ENCODE results near the gene PLAAT4.

The PLAAT4 gene

DNA sequence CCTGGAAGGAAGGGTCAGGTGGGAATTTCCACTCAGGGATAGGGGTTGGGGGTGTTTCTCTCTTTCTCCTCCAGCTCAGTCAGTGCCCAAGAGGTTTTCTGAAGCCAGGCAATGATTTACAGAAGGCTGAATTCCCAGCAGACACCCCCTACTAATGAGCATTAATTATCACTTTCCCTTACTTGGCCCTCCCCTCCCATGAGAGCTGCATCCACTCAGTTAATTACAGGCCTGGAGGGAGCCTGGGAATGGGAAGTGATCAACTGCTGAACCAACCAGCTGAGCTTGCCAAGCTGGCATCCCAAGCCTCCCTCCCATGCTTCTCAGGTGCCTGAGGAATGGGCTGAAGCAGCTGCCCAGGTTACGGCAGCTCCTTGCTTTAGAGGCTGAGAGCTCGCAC lies 29.7 kb upstream of the PLAAT4 start:
- no peak overlapping the region for H4K5ac ChIP-seq (ENCODE audit: low read length)
- H3K79me2 ChIP-seq (ENCODE audit: control insufficient read depth, insufficient read depth, low read length), result no peaks in the 10 kb centered on the region
- peak overlapping the region; percentile 33 for H3K9ac ChIP-seq (ENCODE audit: low read length)
- no peak overlapping the region for H3K23ac ChIP-seq (ENCODE audit: low read length)
- peak overlapping the region; percentile 15 for H3K27ac ChIP-seq (ENCODE audit: low read depth, low read length)
- peaks cover 23% of the 10 kb centered on the region for H3K4me1 ChIP-seq (ENCODE audit: control insufficient read depth, low read depth, low read length)
- no peak overlapping the region for H3K4me3 ChIP-seq (ENCODE audit: low read length)
- no CpG with 5 or more reads among the region's 2 CpGs for WGBS (ENCODE audit: extremely low coverage, insufficient coverage, low lambda C conversion rate)
- peak overlapping the region; percentile 74 for H3K4ac ChIP-seq (ENCODE audit: low read depth, low read length)
- H2BK120ac ChIP-seq (ENCODE audit: low read depth, low read length), result peak overlapping the region; percentile 68
- H2BK5ac ChIP-seq (ENCODE audit: low read length), result peak overlapping the region; percentile 54
- H2BK15ac ChIP-seq (replicated peaks; ENCODE audit: low read depth), result no peak overlapping the region
- H3K56ac ChIP-seq (ENCODE audit: low read length), result peak overlapping the region; percentile 81
- H4K8ac ChIP-seq (ENCODE audit: low read depth, low read length), result no peak overlapping the region
- no peaks in the 10 kb centered on the region for H3K27me3 ChIP-seq (ENCODE audit: insufficient read depth, low read length, poor library complexity)
- H3K79me1 ChIP-seq (ENCODE audit: low read length), result no peaks in the 10 kb centered on the region
- H3K36me3 ChIP-seq (ENCODE audit: control insufficient read depth, insufficient read depth, low read length), result no peaks in the 10 kb centered on the region
- peak overlapping the region; percentile 62 for H3K18ac ChIP-seq (ENCODE audit: low read length)
- DNase-seq, result peak; percentile 39
- H3K4me2 ChIP-seq (ENCODE audit: low read length), result no peak overlapping the region
- peak overlapping the region; percentile 47 for H2AK5ac ChIP-seq (ENCODE audit: low read length)

DNA sequence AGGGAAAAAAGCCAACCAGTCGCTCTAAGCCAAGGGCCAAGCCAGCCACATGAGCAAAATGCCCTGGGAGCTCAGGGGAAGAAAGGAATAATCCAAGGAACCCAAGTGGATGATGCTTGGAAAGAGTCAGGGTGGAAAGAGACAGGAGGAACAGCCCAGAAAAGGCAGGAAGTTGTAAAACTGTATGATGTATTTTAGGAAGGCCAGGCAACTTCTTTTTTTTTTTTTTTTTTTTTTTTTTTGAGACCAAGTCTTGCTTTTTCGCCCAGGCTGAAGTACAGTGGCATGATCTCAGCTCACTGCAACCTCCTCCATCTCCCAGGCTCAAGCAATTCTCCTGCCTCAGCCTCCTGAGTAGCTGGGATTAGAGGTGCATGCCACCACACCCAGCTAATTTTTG lies 29.1 kb upstream of the PLAAT4 start:
- Histone ChIP-seq H3K79me1 (ENCODE audit: low read length) (no peaks in the 10 kb centered on the region), H3K79me2 (ENCODE audit: control insufficient read depth, insufficient read depth, low read length) (no peaks in the 10 kb centered on the region), H2BK120ac (ENCODE audit: low read depth, low read length) (no peak overlapping the region), H3K36me3 (ENCODE audit: control insufficient read depth, insufficient read depth, low read length) (no peaks in the 10 kb centered on the region), H2AK5ac (ENCODE audit: low read length) (no peak overlapping the region), H3K4me3 (ENCODE audit: low read length) (no peak overlapping the region), H3K4me1 (ENCODE audit: control insufficient read depth, low read depth, low read length) (peaks cover 23% of the 10 kb centered on the region), H2BK5ac (ENCODE audit: low read length) (peak overlapping the region; percentile 79), H3K4ac (ENCODE audit: low read depth, low read length) (peak overlapping the region; percentile 74), H4K5ac (ENCODE audit: low read length) (no peak overlapping the region), H2BK15ac (replicated peaks; ENCODE audit: low read depth) (no peak overlapping the region), H3K56ac (ENCODE audit: low read length) (peak overlapping the region; percentile 81), H3K27ac (ENCODE audit: low read depth, low read length) (no peak overlapping the region), H4K8ac (ENCODE audit: low read depth, low read length) (no peak overlapping the region), H3K4me2 (ENCODE audit: low read length) (no peak overlapping the region), H3K18ac (ENCODE audit: low read length) (peak overlapping the region; percentile 62), H3K23ac (ENCODE audit: low read length) (no peak overlapping the region), H3K9ac (ENCODE audit: low read length) (peak overlapping the region; percentile 44), H3K27me3 (ENCODE audit: insufficient read depth, low read length, poor library complexity) (no peaks in the 10 kb centered on the region)
- DNase-seq, result no peak
- WGBS (ENCODE audit: extremely low coverage, insufficient coverage, low lambda C conversion rate), result no CpG with 5 or more reads among the region's 2 CpGs

DNA sequence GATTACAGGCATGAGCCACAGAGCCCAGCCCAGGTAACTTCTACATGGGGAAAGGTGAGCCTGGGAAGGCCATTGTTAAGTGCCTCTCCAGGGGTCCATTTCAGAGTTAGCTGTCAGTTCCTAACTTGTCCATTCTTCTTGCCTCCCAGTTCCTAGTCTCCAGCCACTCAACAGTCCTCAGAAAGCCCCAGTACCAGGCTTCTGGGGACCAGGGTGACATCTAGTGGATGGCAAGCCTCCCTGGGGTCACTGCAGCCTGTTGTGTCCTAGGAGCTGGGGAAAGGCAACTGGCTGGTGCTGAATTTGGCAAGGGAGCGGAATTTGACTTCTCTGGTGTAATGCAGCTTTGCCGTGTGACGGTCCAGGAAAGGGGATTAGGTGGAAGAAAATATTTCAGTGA lies 28.6 kb upstream of the PLAAT4 start:
- Histone ChIP-seq H3K36me3 (ENCODE audit: control insufficient read depth, insufficient read depth, low read length) (no peaks in the 10 kb centered on the region), H2BK15ac (replicated peaks; ENCODE audit: low read depth) (no peak overlapping the region), H3K4ac (ENCODE audit: low read depth, low read length) (no peak overlapping the region), H2AK5ac (ENCODE audit: low read length) (no peak overlapping the region), H4K8ac (ENCODE audit: low read depth, low read length) (no peak overlapping the region), H3K27me3 (ENCODE audit: insufficient read depth, low read length, poor library complexity) (no peaks in the 10 kb centered on the region), H3K56ac (ENCODE audit: low read length) (no peak overlapping the region), H3K79me2 (ENCODE audit: control insufficient read depth, insufficient read depth, low read length) (no peaks in the 10 kb centered on the region), H3K23ac (ENCODE audit: low read length) (no peak overlapping the region), H3K4me1 (ENCODE audit: control insufficient read depth, low read depth, low read length) (peaks cover 23% of the 10 kb centered on the region), H2BK120ac (ENCODE audit: low read depth, low read length) (no peak overlapping the region), H3K4me3 (ENCODE audit: low read length) (no peak overlapping the region), H3K79me1 (ENCODE audit: low read length) (no peaks in the 10 kb centered on the region), H3K18ac (ENCODE audit: low read length) (no peak overlapping the region), H3K27ac (ENCODE audit: low read depth, low read length) (no peak overlapping the region), H2BK5ac (ENCODE audit: low read length) (no peak overlapping the region), H3K9ac (ENCODE audit: low read length) (no peak overlapping the region), H3K4me2 (ENCODE audit: low read length) (no peak overlapping the region), H4K5ac (ENCODE audit: low read length) (no peak overlapping the region)
- peak; percentile 96 for DNase-seq
- WGBS (ENCODE audit: extremely low coverage, insufficient coverage, low lambda C conversion rate), result no CpG with 5 or more reads among the region's 3 CpGs

DNA sequence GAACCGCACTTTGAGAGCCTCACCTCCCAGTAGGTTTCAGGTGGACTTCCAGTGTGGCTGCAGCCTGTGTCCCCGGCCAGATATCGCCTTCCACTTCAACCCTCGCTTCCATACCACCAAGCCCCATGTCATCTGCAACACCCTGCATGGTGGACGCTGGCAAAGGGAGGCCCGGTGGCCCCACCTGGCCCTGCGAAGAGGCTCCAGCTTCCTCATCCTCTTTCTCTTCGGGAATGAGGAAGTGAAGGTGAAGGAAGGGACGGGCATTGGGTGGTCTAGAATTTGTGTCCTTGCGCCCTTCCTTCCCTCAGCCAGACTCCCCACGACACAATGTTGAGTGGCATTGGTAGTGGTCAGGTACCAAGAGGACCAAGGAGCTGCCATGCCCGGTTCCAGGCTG lies 27.9 kb upstream of the PLAAT4 start:
- Histone ChIP-seq H3K4me1 (ENCODE audit: control insufficient read depth, low read depth, low read length) (peaks cover 23% of the 10 kb centered on the region), H3K4ac (ENCODE audit: low read depth, low read length) (no peak overlapping the region), H3K23ac (ENCODE audit: low read length) (no peak overlapping the region), H2BK5ac (ENCODE audit: low read length) (no peak overlapping the region), H3K18ac (ENCODE audit: low read length) (no peak overlapping the region), H4K8ac (ENCODE audit: low read depth, low read length) (no peak overlapping the region), H3K4me3 (ENCODE audit: low read length) (no peak overlapping the region), H2AK5ac (ENCODE audit: low read length) (peak overlapping the region; percentile 86), H3K27me3 (ENCODE audit: insufficient read depth, low read length, poor library complexity) (no peaks in the 10 kb centered on the region), H3K79me2 (ENCODE audit: control insufficient read depth, insufficient read depth, low read length) (no peaks in the 10 kb centered on the region), H3K79me1 (ENCODE audit: low read length) (no peaks in the 10 kb centered on the region), H3K27ac (ENCODE audit: low read depth, low read length) (no peak overlapping the region), H3K4me2 (ENCODE audit: low read length) (no peak overlapping the region), H3K9ac (ENCODE audit: low read length) (no peak overlapping the region), H2BK120ac (ENCODE audit: low read depth, low read length) (no peak overlapping the region), H4K5ac (ENCODE audit: low read length) (no peak overlapping the region), H3K56ac (ENCODE audit: low read length) (peak overlapping the region; percentile 27), H3K36me3 (ENCODE audit: control insufficient read depth, insufficient read depth, low read length) (no peaks in the 10 kb centered on the region), H2BK15ac (replicated peaks; ENCODE audit: low read depth) (no peak overlapping the region)
- DNase-seq, result no peak
- no CpG with 5 or more reads among the region's 12 CpGs for WGBS (ENCODE audit: extremely low coverage, insufficient coverage, low lambda C conversion rate)

DNA sequence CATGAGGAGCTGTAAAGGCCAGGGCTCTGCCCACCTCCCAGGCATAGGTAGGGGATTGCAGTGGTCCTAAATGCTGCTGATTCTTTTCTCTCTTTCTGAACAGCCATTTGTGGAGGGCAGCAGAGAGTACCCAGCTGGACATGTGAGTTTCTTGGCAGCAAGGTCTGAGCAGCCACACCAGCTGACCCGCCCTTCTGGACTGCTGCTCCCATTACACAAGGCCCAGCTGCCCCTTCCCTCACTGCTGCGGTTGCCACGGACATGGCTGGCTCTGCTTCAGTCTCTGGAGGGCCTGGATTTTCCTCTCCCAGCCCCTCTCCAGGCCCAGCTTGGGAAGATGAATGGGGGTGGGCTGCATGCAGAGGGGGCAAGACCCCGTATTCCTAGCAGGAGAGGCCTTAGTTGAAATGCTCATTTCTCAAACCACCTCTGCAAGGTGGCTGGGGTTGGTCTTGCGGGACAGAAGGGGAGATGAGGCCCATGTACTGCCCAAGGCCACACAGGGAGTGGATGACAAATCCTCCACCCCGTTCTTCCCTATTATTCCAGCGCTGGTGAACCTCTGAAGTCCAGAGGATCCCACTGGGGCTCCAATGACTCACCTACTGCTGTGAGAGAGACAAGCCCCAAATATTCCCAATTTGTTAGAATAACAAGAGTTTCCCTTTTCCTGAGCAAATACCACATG lies 26.1 kb upstream of the PLAAT4 start:
- WGBS (ENCODE audit: extremely low coverage, insufficient coverage, low lambda C conversion rate), result no CpG with 5 or more reads among the region's 7 CpGs
- Histone ChIP-seq H3K36me3 (ENCODE audit: control insufficient read depth, insufficient read depth, low read length) (no peaks in the 10 kb centered on the region), H2BK15ac (replicated peaks; ENCODE audit: low read depth) (no peak overlapping the region), H3K18ac (ENCODE audit: low read length) (no peak overlapping the region), H3K79me1 (ENCODE audit: low read length) (no peaks in the 10 kb centered on the region), H3K9ac (ENCODE audit: low read length) (no peak overlapping the region), H2BK5ac (ENCODE audit: low read length) (no peak overlapping the region), H4K5ac (ENCODE audit: low read length) (no peak overlapping the region), H3K4me1 (ENCODE audit: control insufficient read depth, low read depth, low read length) (peaks cover 16% of the 10 kb centered on the region), H3K56ac (ENCODE audit: low read length) (no peak overlapping the region), H3K4me3 (ENCODE audit: low read length) (no peak overlapping the region), H3K27me3 (ENCODE audit: insufficient read depth, low read length, poor library complexity) (no peaks in the 10 kb centered on the region), H3K4me2 (ENCODE audit: low read length) (no peak overlapping the region), H3K79me2 (ENCODE audit: control insufficient read depth, insufficient read depth, low read length) (no peaks in the 10 kb centered on the region), H4K8ac (ENCODE audit: low read depth, low read length) (no peak overlapping the region), H3K4ac (ENCODE audit: low read depth, low read length) (no peak overlapping the region), H3K23ac (ENCODE audit: low read length) (no peak overlapping the region), H2BK120ac (ENCODE audit: low read depth, low read length) (no peak overlapping the region), H3K27ac (ENCODE audit: low read depth, low read length) (no peak overlapping the region), H2AK5ac (ENCODE audit: low read length) (no peak overlapping the region)
- DNase-seq, result no peak
